HUES48 (cell line): Measurements from ENCODE around the gene C11orf68.
A peak's percentile ranks its signal among the peaks of the same experiment; 100 is the strongest.

Source experiments
- H3K27ac ChIP-seq: one replicate; pipeline ENCODE4 v1.7.0; 2013; ENCODE audit warnings: low read depth, low read length, inconsistent platforms
- H3K27me3 ChIP-seq: 2 replicates; pipeline ENCODE4 v1.6.1; 2013; ENCODE audit warnings: mild to moderate bottlenecking, low read length; ENCODE audit not compliant: control insufficient read depth, insufficient read depth
- H3K36me3 ChIP-seq: 2 replicates; pipeline ENCODE4 v1.6.1; 2013; ENCODE audit warnings: low read length; ENCODE audit not compliant: control insufficient read depth, insufficient read depth
- H3K4me1 ChIP-seq: 2 replicates; pipeline ENCODE4 v1.6.1; 2013; ENCODE audit warnings: mild to moderate bottlenecking, low read length; ENCODE audit not compliant: control insufficient read depth, insufficient read depth
- H3K4me3 ChIP-seq: 2 replicates; pipeline ENCODE4 v1.5.1; 2013; ENCODE audit warnings: mild to moderate bottlenecking, low read depth, low read length
- H3K9ac ChIP-seq: 2 replicates; pipeline ENCODE4 v1.6.1; 2013; ENCODE audit warnings: mild to moderate bottlenecking, low read depth, low read length, moderate library complexity
- H3K9me3 ChIP-seq: 2 replicates; pipeline ENCODE4 v1.6.1; 2013; ENCODE audit warnings: low read length; ENCODE audit not compliant: control insufficient read depth, insufficient read depth

Gene C11orf68

DNA sequence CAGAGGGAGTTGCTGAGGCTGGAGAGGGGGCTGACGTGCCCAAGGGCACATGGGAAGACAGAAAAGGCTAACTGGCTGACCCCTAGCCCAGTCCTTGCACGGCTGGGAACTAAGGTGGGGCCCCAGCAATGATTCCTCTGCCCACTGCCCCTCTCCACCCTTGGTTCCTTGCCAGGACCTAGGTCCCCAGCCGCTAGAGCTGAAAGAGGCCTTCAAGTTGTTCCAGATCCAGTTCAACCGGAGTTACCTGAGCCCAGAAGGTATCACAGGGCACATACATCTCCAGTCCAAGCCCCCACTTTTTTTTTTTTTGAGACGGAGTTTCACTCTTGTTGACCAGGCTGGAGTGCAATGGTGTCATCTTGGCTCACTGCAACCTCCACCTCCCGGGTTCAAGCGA lies 38.8 kb downstream of the C11orf68 start:
- no peak overlapping the region for H3K4me3 ChIP-seq
- H3K36me3 ChIP-seq = peaks cover 29% of the 10 kb centered on the region
- peaks cover 3% of the 10 kb centered on the region; the same call in 1 of the 2 replicates for H3K4me1 ChIP-seq
- H3K27ac ChIP-seq = no peak overlapping the region
- H3K9ac ChIP-seq = no peak overlapping the region
- H3K9me3 ChIP-seq = no peaks in the 10 kb centered on the region
- no peaks in the 10 kb centered on the region for H3K27me3 ChIP-seq

- H3K4me3 ChIP-seq = no peak within 1 kb of the TSS
- H3K36me3 ChIP-seq = peaks cover 26% of the 10 kb centered on the region
- no peaks in the 10 kb centered on the region for H3K27me3 ChIP-seq
- peaks cover 3% of the 10 kb centered on the region; the same call in 1 of the 2 replicates for H3K4me1 ChIP-seq
- H3K9me3 ChIP-seq = no peaks in the 10 kb centered on the region
- H3K9ac ChIP-seq = no peak within 1 kb of the TSS
- no peak within 1 kb of the TSS for H3K27ac ChIP-seq
Measured at GRCh38 chr11:65879617-65880016, 39.2 kb downstream of the C11orf68 start, which contains the start of gene CTSW. Gene CTSW, plus strand, starts transcription at chr11:65879837. Its CDS starts 18 bp downstream, at chr11:65879855.

GRCh38 chr11:65873318-65874156 lies 45.3 kb downstream of the C11orf68 start:
- peak overlapping the region; percentile 67 for H3K4me3 ChIP-seq
- H3K4me1 ChIP-seq = no peaks in the 10 kb centered on the region
- H3K36me3 ChIP-seq = no peaks in the 10 kb centered on the region
- H3K27ac ChIP-seq = no peak overlapping the region
- no peaks in the 10 kb centered on the region for H3K9me3 ChIP-seq
- no peaks in the 10 kb centered on the region; the same call in 1 of the 2 replicates for H3K27me3 ChIP-seq
- H3K9ac ChIP-seq = no peak overlapping the region

DNA sequence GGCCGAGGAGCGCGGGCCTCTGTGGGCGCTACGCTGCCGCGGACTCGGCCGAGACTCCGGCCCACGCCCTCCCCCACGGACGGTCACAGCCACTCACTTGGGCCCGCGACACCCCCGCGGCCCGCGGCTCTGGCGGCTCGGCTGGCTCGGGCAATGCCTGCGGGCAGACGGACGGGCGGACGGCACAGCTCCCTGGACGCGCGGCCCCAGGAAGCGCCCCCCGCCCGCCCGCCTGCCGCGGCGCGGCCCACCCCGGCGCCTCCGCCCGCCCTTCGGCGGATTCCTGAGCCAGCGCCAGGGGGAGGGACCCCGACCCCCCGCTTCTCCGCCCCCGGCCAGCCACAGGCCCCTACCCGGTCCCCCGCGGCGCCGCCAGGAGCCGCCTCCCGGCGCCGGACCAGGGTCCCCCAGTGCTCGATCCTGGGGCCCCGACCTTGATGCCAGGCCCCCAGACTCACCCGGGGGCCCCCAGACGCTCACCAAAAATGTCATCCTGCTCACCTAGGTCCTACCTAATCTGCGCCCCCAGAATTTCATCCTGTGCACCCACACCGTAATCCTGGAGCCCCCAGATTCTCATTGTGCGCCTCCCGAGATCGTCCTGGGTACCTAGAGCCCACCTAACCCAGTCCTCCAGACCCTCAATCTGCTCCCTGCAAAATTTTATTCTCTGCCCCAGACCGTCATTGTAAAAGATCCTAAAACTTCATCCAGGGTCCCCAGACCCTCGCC lies 46.1 kb downstream of the C11orf68 start, which contains the start of gene EFEMP2:
Gene EFEMP2, minus strand, starts transcription at position 215 of the 732 bp plus-strand sequence. CDS start 446 bp downstream, outside the sequence.
- H3K27me3 ChIP-seq = no peaks in the 10 kb centered on the region; the same call in 1 of the 2 replicates
- no peaks in the 10 kb centered on the region for H3K9me3 ChIP-seq

DNA sequence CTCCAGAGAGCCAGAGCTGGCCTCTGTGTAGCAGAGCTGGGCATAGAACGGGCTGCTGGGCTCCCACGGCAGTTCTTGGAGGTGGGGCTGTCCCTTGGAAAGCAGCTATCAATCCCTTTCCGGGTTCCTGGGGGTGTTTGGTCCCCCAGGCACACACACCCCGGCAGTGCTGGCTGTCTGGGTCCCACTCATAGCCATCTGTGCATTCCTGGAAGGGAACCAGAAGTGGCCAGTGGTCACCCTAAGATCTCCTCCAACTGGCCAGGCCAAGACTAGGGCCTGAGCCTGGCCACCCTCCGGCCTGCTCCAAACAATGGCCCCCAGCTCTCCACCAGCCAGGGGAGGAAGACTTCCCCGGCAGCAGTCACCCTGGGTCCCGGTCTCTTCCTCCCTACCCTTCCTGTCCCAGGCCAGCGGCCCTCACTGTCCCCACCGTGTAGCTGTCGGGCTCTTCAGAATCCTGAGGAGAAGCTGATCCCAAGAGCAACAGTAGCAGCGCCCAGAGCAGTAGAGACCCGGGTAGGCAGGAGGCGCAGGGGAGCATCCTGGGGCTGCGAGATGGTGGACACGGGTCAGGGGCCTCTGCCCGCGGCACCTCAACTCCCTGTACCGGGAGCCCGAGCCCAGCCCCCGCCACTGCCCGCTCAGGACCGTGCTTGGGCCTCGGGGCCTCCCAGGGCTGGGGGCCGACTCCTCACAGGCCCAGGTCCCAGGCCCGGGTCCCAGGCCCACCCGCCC lies 46.9 kb downstream of the C11orf68 start:
- no peaks in the 10 kb centered on the region for H3K9me3 ChIP-seq
- no peak overlapping the region for H3K27ac ChIP-seq
- no peak overlapping the region for H3K9ac ChIP-seq
- H3K36me3 ChIP-seq = 0 out of 2 replicates have a peak, but pooled peaks cover 4% of the 10 kb centered on the region
- peak overlapping the region; percentile 67; the same call in 1 of the 2 replicates for H3K4me3 ChIP-seq
- H3K27me3 ChIP-seq = no peaks in the 10 kb centered on the region; the same call in 1 of the 2 replicates
- 0 out of 2 replicates have a peak, but pooled peaks cover 4% of the 10 kb centered on the region for H3K4me1 ChIP-seq

More for the DNA sequence above, 46.1 kb downstream of the C11orf68 start, which contains the start of gene EFEMP2:
- no peak within 1 kb of the TSS for H3K9ac ChIP-seq
- H3K4me3 ChIP-seq = peak within 1 kb of the TSS; percentile 67
- H3K36me3 ChIP-seq = no peaks in the 10 kb centered on the region
- no peak within 1 kb of the TSS for H3K27ac ChIP-seq
- no peaks in the 10 kb centered on the region for H3K4me1 ChIP-seq

GRCh38 chr11:65870706-65871681 lies 47.9 kb downstream of the C11orf68 start:
- H3K9ac ChIP-seq = no peak overlapping the region
- peaks cover 12% of the 10 kb centered on the region; the same call in 1 of the 2 replicates for H3K36me3 ChIP-seq
- H3K9me3 ChIP-seq = no peaks in the 10 kb centered on the region
- H3K27me3 ChIP-seq = no peaks in the 10 kb centered on the region; the same call in 1 of the 2 replicates
- 0 out of 2 replicates have a peak, but pooled peaks cover 4% of the 10 kb centered on the region for H3K4me1 ChIP-seq
- H3K4me3 ChIP-seq = no peak overlapping the region
- no peak overlapping the region for H3K27ac ChIP-seq

DNA sequence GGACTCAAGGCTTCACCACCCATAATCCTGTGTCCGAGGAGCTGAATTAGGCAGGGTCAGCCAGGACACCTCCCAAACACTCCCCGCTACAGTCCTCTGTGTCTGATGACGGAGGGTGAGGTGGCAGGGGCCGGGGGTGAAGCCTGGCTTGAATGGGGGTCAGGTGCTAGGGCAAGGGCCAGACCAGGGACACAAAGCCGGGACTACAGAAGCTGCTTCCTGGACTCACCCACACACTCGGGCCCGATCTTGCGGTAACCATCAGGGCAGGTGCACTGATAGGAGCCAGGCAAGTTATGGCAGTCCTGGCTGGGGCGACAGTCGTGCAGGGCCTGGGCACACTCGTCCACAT lies 48.6 kb downstream of the C11orf68 start:
- H3K27ac ChIP-seq = no peak overlapping the region
- H3K9me3 ChIP-seq = no peaks in the 10 kb centered on the region
- 0 out of 2 replicates have a peak, but pooled peaks cover 4% of the 10 kb centered on the region for H3K4me1 ChIP-seq
- no peak overlapping the region for H3K9ac ChIP-seq
- no peak overlapping the region for H3K4me3 ChIP-seq
- H3K27me3 ChIP-seq = no peaks in the 10 kb centered on the region; the same call in 1 of the 2 replicates
- H3K36me3 ChIP-seq = peaks cover 19% of the 10 kb centered on the region

DNA sequence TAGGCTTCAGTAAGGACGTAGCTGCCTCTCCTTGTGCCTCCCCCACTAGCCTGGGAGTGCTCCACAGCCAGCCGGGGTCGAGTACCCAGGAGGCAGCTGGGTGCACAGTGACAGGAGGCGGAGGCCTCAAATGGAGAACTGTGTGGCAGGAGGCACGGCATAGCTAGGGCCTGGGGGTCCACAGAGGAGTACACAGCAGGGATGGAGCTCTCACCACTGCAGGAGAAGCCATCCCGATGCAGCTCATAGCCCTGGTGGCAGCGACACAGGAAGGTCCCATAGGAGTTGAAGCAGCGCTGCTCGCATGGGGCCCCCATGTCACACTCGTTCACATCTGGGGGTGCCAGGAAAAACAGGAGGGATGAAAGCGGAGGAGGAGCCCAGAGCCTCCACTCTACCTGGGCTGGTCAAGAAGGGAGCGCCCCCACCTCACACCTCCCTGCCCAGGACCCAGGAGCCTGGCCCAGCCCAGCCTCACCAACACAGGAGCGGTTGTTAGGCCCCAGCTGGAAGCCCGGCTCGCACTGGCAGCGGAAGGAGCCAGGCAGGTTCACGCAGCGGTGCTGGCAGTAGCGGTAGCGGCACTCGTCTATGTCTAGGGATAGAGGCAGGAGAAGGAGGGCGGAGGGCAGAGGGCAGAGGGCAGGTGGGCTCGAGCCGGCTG lies 49.1 kb downstream of the C11orf68 start:
- H3K4me3 ChIP-seq = no peak overlapping the region
- H3K4me1 ChIP-seq = 0 out of 2 replicates have a peak, but pooled peaks cover 4% of the 10 kb centered on the region
- no peak overlapping the region for H3K9ac ChIP-seq
- peaks cover 24% of the 10 kb centered on the region for H3K36me3 ChIP-seq
- H3K27me3 ChIP-seq = no peaks in the 10 kb centered on the region; the same call in 1 of the 2 replicates
- no peaks in the 10 kb centered on the region for H3K9me3 ChIP-seq
- H3K27ac ChIP-seq = no peak overlapping the region

DNA sequence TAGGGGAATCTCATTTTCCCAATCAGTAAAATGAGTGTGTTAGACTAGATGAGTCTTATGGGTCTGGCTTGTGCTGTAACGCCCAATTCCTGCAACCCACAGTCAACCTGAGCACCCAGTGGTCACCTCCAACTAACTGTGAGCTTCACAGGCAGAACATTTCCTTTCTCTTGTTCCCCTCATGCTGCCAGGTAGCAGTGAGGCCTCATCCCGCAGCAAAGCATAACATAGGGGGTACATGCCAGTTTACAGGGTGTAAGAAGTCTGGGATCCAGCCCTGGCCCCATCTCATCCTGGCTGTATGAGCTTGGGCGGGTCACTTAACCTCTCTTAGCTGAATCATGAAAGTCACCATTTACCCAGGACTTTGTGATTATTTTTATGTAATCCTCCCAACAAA lies 50.0 kb downstream of the C11orf68 start:
- Histone ChIP-seq H3K9ac (no peak overlapping the region), H3K4me3 (no peak overlapping the region), H3K36me3 (peaks cover 33% of the 10 kb centered on the region), H3K9me3 (no peaks in the 10 kb centered on the region), H3K4me1 (0 out of 2 replicates have a peak, but pooled peaks cover 4% of the 10 kb centered on the region), H3K27me3 (no peaks in the 10 kb centered on the region; the same call in 1 of the 2 replicates), H3K27ac (no peak overlapping the region)
